ENCODE data around the gene PHTF1. TPM values are rescaled to one million over a fixed set of nuclear protein-coding genes. Genes with fewer than 3 reads are reported as not detected.
A peak's percentile ranks its signal among the peaks of the same experiment; 100 is the strongest.

PHTF1 gene
- polyA plus RNA-seq, 1 donor (not counting 4 experiments of a cell fraction or from before 2014, with no cell fraction given), result 6.8 TPM

GRCh38 chr1:113747376-113747775 lies 11.9 kb downstream of the PHTF1 start:
- FAIRE-seq (no peak), DNase-seq (ENCODE audit: low read depth, low spot score) (no peak)
- TF ChIP-seq CTCF (optimal IDR thresholded peaks at IDR 0.05 in 1 of 3, IDR thresholded peaks at IDR 0.05 in 1 of 3, conservative IDR thresholded peaks at IDR 0.05 in 1 of 3; ENCODE audit: extremely low read depth in 1 of 3, insufficient read depth in 2 of 3, low read length in 3 of 3) (no peak), EZH2 (IDR thresholded peaks at IDR 0.05; ENCODE audit: low read length) (no peak)
- no peak overlapping the region for H3K4me3 ChIP-seq (ENCODE audit: control insufficient read depth in 2 of 3, extremely low read depth in 1 of 3, insufficient read depth in 2 of 3, low read depth in 1 of 3, low read length in 3 of 3)
- H3K4me1 ChIP-seq (ENCODE audit: control insufficient read depth, extremely low read depth, insufficient read depth, low read length), result peaks cover 7% of the 10 kb centered on the region
- dilution Hi-C loops (cut with MboI; ENCODE audit: extremely low pct_ligation_motif_present, low sequenced_read_pairs), result no loop called here
- H2AFZ ChIP-seq (ENCODE audit: control insufficient read depth, low read length), result peak overlapping the region; percentile 22
- H3K9me3 ChIP-seq (ENCODE audit: control insufficient read depth, low read depth, low read length), result no peaks in the 10 kb centered on the region
- H3K36me3 ChIP-seq (ENCODE audit: control insufficient read depth in 2 of 2, extremely low read depth in 1 of 2, insufficient read depth in 2 of 2, low read length in 2 of 2), result no peaks in the 10 kb centered on the region
- no peaks in the 10 kb centered on the region for H3K9me1 ChIP-seq (ENCODE audit: control insufficient read depth, extremely low read depth, insufficient read depth, low read length)
- no peaks in the 10 kb centered on the region for H3K27me3 ChIP-seq (ENCODE audit: control insufficient read depth, extremely low read depth, insufficient read depth, low read length)
- H3K79me2 ChIP-seq (ENCODE audit: control insufficient read depth, insufficient read depth, low read length), result no peaks in the 10 kb centered on the region
- H4K20me1 ChIP-seq (ENCODE audit: control insufficient read depth, extremely low read depth, insufficient read depth, low read length), result no peaks in the 10 kb centered on the region
- H3K9ac ChIP-seq (ENCODE audit: control insufficient read depth, extremely low read depth, insufficient read depth, low read length), result no peak overlapping the region
- H3K4me2 ChIP-seq (ENCODE audit: control insufficient read depth, extremely low read depth, insufficient read depth, low read depth, low read length), result no peak overlapping the region
- H3K27ac ChIP-seq (ENCODE audit: control insufficient read depth, insufficient read depth, low read length), result no peak overlapping the region

- Histone ChIP-seq H3K9me1 (ENCODE audit: control insufficient read depth, extremely low read depth, insufficient read depth, low read length) (no peaks in the 10 kb centered on the region), H3K27me3 (ENCODE audit: control insufficient read depth, extremely low read depth, insufficient read depth, low read length) (no peaks in the 10 kb centered on the region), H3K79me2 (ENCODE audit: control insufficient read depth, insufficient read depth, low read length) (no peaks in the 10 kb centered on the region), H3K9ac (ENCODE audit: control insufficient read depth, extremely low read depth, insufficient read depth, low read length) (no peak overlapping the region), H3K36me3 (ENCODE audit: control insufficient read depth in 2 of 2, extremely low read depth in 1 of 2, insufficient read depth in 2 of 2, low read length in 2 of 2) (no peaks in the 10 kb centered on the region), H4K20me1 (ENCODE audit: control insufficient read depth, extremely low read depth, insufficient read depth, low read length) (no peaks in the 10 kb centered on the region), H3K4me3 (ENCODE audit: control insufficient read depth in 2 of 3, extremely low read depth in 1 of 3, insufficient read depth in 2 of 3, low read depth in 1 of 3, low read length in 3 of 3) (no peak overlapping the region), H3K4me1 (ENCODE audit: control insufficient read depth, extremely low read depth, insufficient read depth, low read length) (peaks cover 7% of the 10 kb centered on the region), H3K4me2 (ENCODE audit: control insufficient read depth, extremely low read depth, insufficient read depth, low read depth, low read length) (no peak overlapping the region), H3K27ac (ENCODE audit: control insufficient read depth, insufficient read depth, low read length) (no peak overlapping the region), H2AFZ (ENCODE audit: control insufficient read depth, low read length) (no peak overlapping the region), H3K9me3 (ENCODE audit: control insufficient read depth, low read depth, low read length) (no peaks in the 10 kb centered on the region)
- FAIRE-seq (no peak), DNase-seq (ENCODE audit: low read depth, low spot score) (no peak)
- dilution Hi-C loops (cut with MboI; ENCODE audit: extremely low pct_ligation_motif_present, low sequenced_read_pairs), result no loop called here
- TF ChIP-seq CTCF (optimal IDR thresholded peaks at IDR 0.05 in 1 of 3, IDR thresholded peaks at IDR 0.05 in 1 of 3, conservative IDR thresholded peaks at IDR 0.05 in 1 of 3; ENCODE audit: extremely low read depth in 1 of 3, insufficient read depth in 2 of 3, low read length in 3 of 3) (no peak), EZH2 (IDR thresholded peaks at IDR 0.05; ENCODE audit: low read length) (no peak)
These were observed 13.9 kb downstream of the PHTF1 start for GRCh38 chr1:113745425-113745824.

Measured in keratinocyte (primary cell).